ENCODE data around the gene RNF144B. TPM values are rescaled to one million over a fixed set of nuclear protein-coding genes. Genes with fewer than 3 reads are reported as not detected.

Gene RNF144B
- total and polyA plus RNA-seq, 8 donors = 1.7 to 18.7 (median 6.1) TPM

GRCh38 chr6:18488526-18489270 is 101.5 kb downstream of the RNF144B start:
- Histone ChIP-seq H3K9me3 (no peaks in the 10 kb centered on the region), H3K36me3 (no peaks in the 10 kb centered on the region), H3K4me3 (no peak overlapping the region), H3K27me3 (peaks cover 0 to 3% (median 0%) of the 10 kb centered on the region in 4 donors), H3K27ac (no peak overlapping the region), H3K4me1 (peaks cover 0 to 4% (median 0%) of the 10 kb centered on the region in 3 donors)
- 81 to 92% methylated on average over 5 of the region's 5 CpGs for WGBS, 2 donors
- ATAC-seq (no peak), FAIRE-seq (no peak), DNase-seq (no peak)
- TF ChIP-seq CTCF (IDR thresholded peaks at IDR 0.05) = no peak
- intact Hi-C loops (cut with DNase I) = no loop called here

- H3K27ac ChIP-seq = no peak overlapping the region
- intact Hi-C loops (cut with DNase I) = no loop called here
- H3K4me1 ChIP-seq = peaks cover 0 to 10% (median 0%) of the 10 kb centered on the region in 3 donors
- H3K9me3 ChIP-seq = no peaks in the 10 kb centered on the region
- 82 to 99% methylated on average over 4 of the region's 4 CpGs for WGBS, 2 donors
- H3K27me3 ChIP-seq = peaks cover 0 to 3% (median 0%) of the 10 kb centered on the region in 4 donors
- no peak overlapping the region for H3K4me3 ChIP-seq
- DNase-seq = no peak
- TF ChIP-seq CTCF (IDR thresholded peaks at IDR 0.05) = no peak
- FAIRE-seq = no peak
- no peaks in the 10 kb centered on the region for H3K36me3 ChIP-seq
- ATAC-seq = no peak
Observed at GRCh38 chr6:18489335-18489734, 102.2 kb downstream of the RNF144B start.

- peaks cover 0 to under 1% (median 0%) of the 10 kb centered on the region in 4 donors for H3K27me3 ChIP-seq
- FAIRE-seq = no peak
- H3K4me1 ChIP-seq = peaks cover 0 to 13% (median 0%) of the 10 kb centered on the region in 3 donors
- H3K36me3 ChIP-seq = no peaks in the 10 kb centered on the region
- intact Hi-C loops (cut with DNase I) = loop anchor here in 1 of 3 donors (10.0 kb wide), 1 partner anchor 167 kb away; no protein-coding TSS in a partner anchor
- H3K9me3 ChIP-seq = no peaks in the 10 kb centered on the region
- 85% methylated on average over 11 of the region's 11 CpGs for WGBS, 2 donors
- DNase-seq = no peak
- H3K27ac ChIP-seq = peak overlapping the region in 1 of 4 donors; percentile 60
- no peak overlapping the region for H3K4me3 ChIP-seq
- no peak for TF ChIP-seq CTCF (IDR thresholded peaks at IDR 0.05)
- ATAC-seq = no peak
Observed at GRCh38 chr6:18491308-18492045, 104.3 kb downstream of the RNF144B start.

- FAIRE-seq (no peak), ATAC-seq (peak in 3 of 4 donors; percentile 15 to 63 (median 42)), DNase-seq (no peak)
- no peak for TF ChIP-seq CTCF (IDR thresholded peaks at IDR 0.05)
- Histone ChIP-seq H3K36me3 (no peaks in the 10 kb centered on the region), H3K4me3 (no peak overlapping the region), H3K27ac (peak overlapping the region in 3 of 4 donors; percentile 44 to 60 (median 59)), H3K4me1 (peaks cover 0 to 13% (median 0%) of the 10 kb centered on the region in 3 donors), H3K27me3 (no peaks in the 10 kb centered on the region), H3K9me3 (no peaks in the 10 kb centered on the region)
- intact Hi-C loops (cut with DNase I) = loop anchor here in 1 of 3 donors (10.0 kb wide), 1 partner anchor 168 kb away; no protein-coding TSS in a partner anchor
- 36 to 55% methylated on average over 2 of the region's 2 CpGs for WGBS, 2 donors
Observed at GRCh38 chr6:18492972-18493371, 105.8 kb downstream of the RNF144B start.

All from pancreas (tissue), 10 donors.